K562 (cell line): ENCODE data around the gene SLC39A11. TPM values are rescaled to one million over a fixed set of nuclear protein-coding genes. Genes with fewer than 3 reads are reported as not detected.

ENCODE experiments used
- ATAC-seq: fragments of 200-7000 bp; cut with Tn5 transposase; 3 replicates; pipeline ENCODE4 v1.9.1; 2020; ENCODE audit warnings: moderate library complexity
- BruUV-seq: library from RNA; stranded (reverse); fragments of 400-500 nt; replicated peaks from 2 replicates; lab custom pipeline; 2021; lab: Mats Ljungman, UMichigan
- CTCF ChIA-PET: fragments of 300-600 bp; formaldehyde crosslinking; extraction: SDS; loops from one replicate; lab custom pipeline; 2021; ENCODE audit warnings: low intra/inter-chr PET ratio; lab: Yijun Ruan, JAX
- POLR2A ChIA-PET: fragments of 300-600, 350-650 bp; sonication (Branson Sonifier 250); formaldehyde crosslinking; extraction: SDS; loops from one replicate; lab custom pipeline; 2021; ENCODE audit warnings: antibody characterized with exemption, inconsistent platforms; lab: Yijun Ruan, JAX
- DNase-seq, 4 experiments: peaks; one replicate each; pipeline versions ENCODE4 v3.0.0 to v3.0.0-alpha.2; 2011 to 2018; ENCODE audit warnings: low spot score in 3 of 4, mixed read lengths in 3 of 4; ENCODE audit errors: extremely low read depth in 1 of 4
- FAIRE-seq: peaks from 2 replicates; lab custom pipeline; 2011; peaks lifted over from hg19 to GRCh38; lab: Jason Lieb, UNC
- H2AFZ ChIP-seq: 2 replicates; pipeline ENCODE4 v1.6.0; 2011; ENCODE audit warnings: low read depth, low read length, control low read depth, inconsistent platforms
- H3K27ac ChIP-seq: fragments of 200-600 bp; 3 replicates; pipeline ENCODE4 v1.8.0; 2011; ENCODE audit warnings: low read depth, mild to moderate bottlenecking, control low read depth, inconsistent platforms, low read length, moderate library complexity, mixed read lengths; ENCODE audit errors: extremely low read depth
- H3K27me3 ChIP-seq, 2 experiments: fragments of 300-600 bp in 1 of 2; 2 replicates in 1 of 2; 3 replicates in 1 of 2; pipeline versions ENCODE4 v1.6.0 to v1.8.0; 2011; ENCODE audit warnings: inconsistent platforms in 2 of 2, low read length in 2 of 2, mild to moderate bottlenecking in 1 of 2, mixed read lengths in 1 of 2, moderate library complexity in 1 of 2; ENCODE audit not compliant: control insufficient read depth in 2 of 2, insufficient read depth in 2 of 2
- H3K36me3 ChIP-seq: fragments of 300-600 bp; 3 replicates; pipeline ENCODE4 v1.8.0; 2011; ENCODE audit warnings: mild to moderate bottlenecking, low read length, inconsistent platforms; ENCODE audit not compliant: control insufficient read depth, insufficient read depth
- H3K4me1 ChIP-seq, 2 experiments: fragments of 200-600 bp in 1 of 2; replicated peaks in 1 of 2; 2 replicates in 1 of 2; 3 replicates in 1 of 2; pipeline versions ENCODE4 v1.5.1 to v1.8.0; 2011; ENCODE audit warnings: inconsistent platforms in 2 of 2, low read length in 2 of 2, mild to moderate bottlenecking in 1 of 2, mixed read lengths in 1 of 2, moderate library complexity in 1 of 2; ENCODE audit not compliant: control insufficient read depth in 2 of 2, insufficient read depth in 2 of 2
- H3K4me2 ChIP-seq: 2 replicates; pipeline ENCODE4 v1.6.1; 2011; ENCODE audit warnings: low read length, control low read depth, inconsistent platforms, mixed read lengths; ENCODE audit not compliant: insufficient read depth
- H3K4me3 ChIP-seq: fragments of 200-600 bp; sonication (generic), shearing (Covaris generic); 2 replicates; pipeline ENCODE4 v1.5.1; 2016; ENCODE audit warnings: control low read depth, inconsistent platforms
- H3K79me2 ChIP-seq: fragments of 200-600 bp; 3 replicates; pipeline ENCODE4 v1.8.0; 2011; ENCODE audit warnings: low read length, inconsistent platforms; ENCODE audit not compliant: control insufficient read depth, insufficient read depth
- H3K9ac ChIP-seq, 2 experiments: 2 replicates each; pipeline versions ENCODE4 v1.6.0 to v1.6.1; 2011; ENCODE audit warnings: low read depth in 2 of 2, low read length in 2 of 2, control low read depth in 1 of 2, inconsistent platforms in 1 of 2, mild to moderate bottlenecking in 1 of 2, mixed read lengths in 1 of 2; ENCODE audit not compliant: insufficient read depth in 1 of 2
- H3K9me1 ChIP-seq: one replicate; pipeline ENCODE4 v1.6.0; 2011; ENCODE audit warnings: inconsistent platforms, mild to moderate bottlenecking, low read length, moderate library complexity; ENCODE audit not compliant: control insufficient read depth, insufficient read depth
- H3K9me3 ChIP-seq: replicated peaks from 2 replicates; pipeline ENCODE4 v1.5.1; 2011; ENCODE audit warnings: low read depth, low read length, inconsistent platforms; ENCODE audit not compliant: control insufficient read depth, insufficient read depth
- H4K20me1 ChIP-seq: replicated peaks from 2 replicates; pipeline ENCODE4 v1.6.1; 2011; ENCODE audit warnings: low read length, inconsistent platforms, mixed read lengths; ENCODE audit not compliant: control insufficient read depth, insufficient read depth
- BACH1 ChIP-seq: fragments of 200-800 bp; sonication (Bioruptor generic); IDR thresholded peaks from 2 replicates; pipeline ENCODE4 v1.6.1; 2016; ENCODE audit warnings: missing genetic modification characterization, missing compliant biosample characterization
- CBX1 ChIP-seq: sonication (generic); IDR thresholded peaks from 2 replicates; pipeline ENCODE4 v1.6.1; 2016; ENCODE audit warnings: antibody characterized with exemption, low read depth, mild to moderate bottlenecking
- GATAD2A ChIP-seq: fragments of 450-650 bp; IDR thresholded peaks from 2 replicates; pipeline ENCODE4 v1.6.1; 2017
- NCOA6 ChIP-seq: fragments of 450-650 bp; IDR thresholded peaks from 2 replicates; pipeline ENCODE4 v1.6.1; 2017; ENCODE audit warnings: mild to moderate bottlenecking
- PHB ChIP-seq: fragments of 250-450 bp; sonication (Bioruptor Pico); IDR thresholded peaks from 2 replicates; pipeline ENCODE4 v1.5.0; 2021
- RERE ChIP-seq: sonication (generic); formaldehyde crosslinking; IDR thresholded peaks from 2 replicates; pipeline ENCODE4 v1.8.0; 2023; ENCODE audit warnings: missing genetic modification reagents, mild to moderate bottlenecking, borderline replicate concordance
- SRSF1 ChIP-seq: fragments of 200-400 bp; formaldehyde crosslinking; IDR thresholded peaks from 2 replicates; pipeline ENCODE4 v1.6.1; 2017; ENCODE audit warnings: mild to moderate bottlenecking, low read depth, low read length, moderate library complexity
- ZMIZ1 ChIP-seq, 2 experiments: fragments of 150-350 bp in 1 of 2; IDR thresholded peaks; 2 replicates each; pipeline ENCODE4 v1.6.1; 2012 to 2016; ENCODE audit warnings: low read depth in 2 of 2, low read length in 2 of 2, mild to moderate bottlenecking in 1 of 2, moderate library complexity in 1 of 2
- ZNF395 ChIP-seq: fragments of 200-800 bp; sonication (Bioruptor generic); IDR thresholded peaks from 2 replicates; pipeline ENCODE4 v1.6.1; 2017; ENCODE audit warnings: missing genetic modification characterization, missing compliant biosample characterization
- ZNF57 ChIP-seq: fragments of 450-650 bp; formaldehyde crosslinking; IDR thresholded peaks from 2 replicates; pipeline ENCODE4 v1.4.0; 2020; ENCODE audit warnings: mild to moderate bottlenecking, moderate library complexity
- ZNF639 ChIP-seq, 2 experiments: fragments of 200-800 bp in 1 of 2; sonication (Bioruptor generic) in 1 of 2; sonication (generic) in 1 of 2; formaldehyde crosslinking in 1 of 2; IDR thresholded peaks in 1 of 2; conservative IDR thresholded peaks in 1 of 2; 2 replicates each; pipeline versions ENCODE4 v1.5.0 to v1.6.1; 2016 to 2020; ENCODE audit warnings: missing compliant biosample characterization in 1 of 2, missing genetic modification characterization in 1 of 2, missing genetic modification reagents in 1 of 2
- WGBS: fragments of 100-300 bp; shearing (Covaris generic); methylation state at CpG from one replicate; pipeline ENCODE4 v1.1.6; 2016; ENCODE audit warnings: low coverage, mixed read lengths; ENCODE audit not compliant: insufficient coverage; ENCODE audit errors: missing lambda C conversion rate; 5-methylcytosine and 5-hydroxymethylcytosine counted together
- in situ Hi-C: fragments of 300-500 bp; cut with MboI; formaldehyde crosslinking; loops from 4 replicates; pipeline ENCODE4 v1.15.0; 2018; ENCODE audit warnings: inconsistent platforms, mixed read lengths
- intact Hi-C: fragments of 100-400 bp; cut with micrococcal nuclease; formaldehyde crosslinking; loops from 2 replicates; pipeline ENCODE4 v1.14.2; 2022
- polyA plus RNA-seq, 8 experiments: library from polyadenylated mRNA; depleted of rRNA in 4 of 8; stranded (reverse) in 5 of 8; unstranded in 3 of 8; fragments of >200 nt; fragmentation: Nextera tagmentation in 2 of 8; fragmentation: Illumina TruSeq in 1 of 8; extraction: Ambion mirVana in 2 of 8; extraction: Trizol in 1 of 8; gene quantifications; 2 replicates each; pipeline versions ENCODE4 v1.2.1 to v1.2.3, GENCODE V29; 2011 to 2014; ENCODE audit warnings: inconsistent platforms in 1 of 8, missing spikeins in 1 of 8
- total RNA-seq, 7 experiments: library from RNA; depleted of rRNA in 6 of 7; stranded (reverse); fragments of >200 nt in 6 of 7; fragmentation: Illumina TruSeq in 2 of 7; extraction: Trizol in 2 of 7; gene quantifications; 2 replicates each; pipeline versions ENCODE4 v1.2.1 to v1.2.3, GENCODE V29; 2011 to 2021; ENCODE audit warnings: low replicate concordance in 1 of 7

The SLC39A11 gene
- total and polyA plus RNA-seq, 9 of the 15 experiments (the other 6 are each of a cell fraction or from before 2014, with no cell fraction given), result 10.5 to 26.4 (median 13.4) TPM

GRCh38 chr17:72920513-72920912 is 172.0 kb downstream of the SLC39A11 start:
- Histone ChIP-seq H3K36me3 (no peaks in the 10 kb centered on the region), H3K79me2 (no peaks in the 10 kb centered on the region), H3K9me3 (no peaks in the 10 kb centered on the region), H3K27ac (no peak overlapping the region), H3K27me3 (no peaks in the 10 kb centered on the region), H3K4me2 (no peak overlapping the region), H3K9me1 (no peaks in the 10 kb centered on the region), H3K4me1 (no peaks in the 10 kb centered on the region), H3K4me3 (no peak overlapping the region), H2AFZ (no peak overlapping the region), H4K20me1 (no peaks in the 10 kb centered on the region), H3K9ac (no peak overlapping the region)
- BruUV-seq, result no TSS peak
- FAIRE-seq, result no peak
- ChIA-PET CTCF (no interaction called here), POLR2A (no interaction called here)
- no peak for DNase-seq
- intact Hi-C loops, result no loop called here
- in situ Hi-C loops, result no loop called here
- ATAC-seq, result no peak
- 18% methylated on average over 1 of the region's 2 CpGs for WGBS
- TF ChIP-seq RERE (CRISPR knock-in tag) (no peak), SRSF1 (no peak), PHB (CRISPR knock-in tag) (no peak), ZNF57 (CRISPR knock-in tag) (no peak), ZNF639 (CRISPR knock-in tag; conservative IDR thresholded peaks at IDR 0.05 in 1 of 2, IDR thresholded peaks at IDR 0.05 in 1 of 2) (no peak), GATAD2A (no peak), NCOA6 (no peak), ZNF395 (CRISPR knock-in tag) (no peak), CBX1 (no peak), BACH1 (tag) (no peak), ZMIZ1 (IDR thresholded peaks at IDR 0.05; ENCODE audit: low read depth in 2 of 2, low read length in 2 of 2) (no peak)
